ENCODE results near the gene CTBP2.
"Not testable (repeated sequence)": the region's sequence is repeated elsewhere in the genome, so short reads cannot be mapped to it uniquely, and the experiment has no call there.

The CTBP2 gene

DNA sequence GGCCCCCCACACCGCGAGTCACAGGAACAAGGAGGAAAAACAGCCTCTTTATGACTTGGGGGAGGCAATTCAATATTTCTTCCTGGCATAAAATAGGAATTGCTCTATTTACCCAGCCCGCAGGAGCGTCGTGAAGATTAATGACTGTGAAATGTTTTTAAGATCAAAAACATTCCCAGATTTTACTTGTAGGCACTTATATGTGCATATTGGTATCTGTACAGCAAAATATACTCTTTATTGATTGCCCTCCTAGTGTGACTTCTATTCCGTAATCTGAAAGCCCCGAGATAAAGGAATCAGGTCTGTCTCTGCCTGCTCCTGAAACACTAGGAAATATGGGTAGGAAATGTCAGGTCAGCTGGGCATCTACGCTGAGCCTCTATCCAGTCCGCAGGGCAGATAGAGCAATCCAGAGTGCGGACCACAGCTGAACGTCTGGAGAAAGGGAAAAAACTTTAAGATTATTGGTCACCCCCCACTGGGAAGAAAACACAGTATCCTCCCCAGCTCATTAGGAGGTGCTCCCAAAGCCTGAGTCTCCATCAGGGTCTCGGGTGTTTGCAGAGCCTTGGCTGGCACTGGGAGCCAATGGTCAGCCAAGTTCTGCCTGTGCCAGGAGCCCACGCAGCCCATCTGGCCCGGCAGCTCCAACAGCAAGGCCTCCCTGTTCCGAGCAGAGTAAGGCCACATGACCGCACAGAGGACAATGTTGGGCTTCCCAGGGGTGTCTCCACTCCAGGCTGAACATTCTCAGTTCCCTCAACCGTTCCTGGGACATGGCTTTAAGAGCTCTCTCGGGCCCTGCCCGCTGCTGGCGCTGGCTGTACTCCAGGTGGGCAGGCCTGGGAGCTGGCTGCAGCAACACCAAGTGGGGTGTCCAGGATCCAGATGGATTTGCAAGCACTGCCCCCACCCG is 7.7 kb downstream of the CTBP2 start:
- TF ChIP-seq, protein P1, sequence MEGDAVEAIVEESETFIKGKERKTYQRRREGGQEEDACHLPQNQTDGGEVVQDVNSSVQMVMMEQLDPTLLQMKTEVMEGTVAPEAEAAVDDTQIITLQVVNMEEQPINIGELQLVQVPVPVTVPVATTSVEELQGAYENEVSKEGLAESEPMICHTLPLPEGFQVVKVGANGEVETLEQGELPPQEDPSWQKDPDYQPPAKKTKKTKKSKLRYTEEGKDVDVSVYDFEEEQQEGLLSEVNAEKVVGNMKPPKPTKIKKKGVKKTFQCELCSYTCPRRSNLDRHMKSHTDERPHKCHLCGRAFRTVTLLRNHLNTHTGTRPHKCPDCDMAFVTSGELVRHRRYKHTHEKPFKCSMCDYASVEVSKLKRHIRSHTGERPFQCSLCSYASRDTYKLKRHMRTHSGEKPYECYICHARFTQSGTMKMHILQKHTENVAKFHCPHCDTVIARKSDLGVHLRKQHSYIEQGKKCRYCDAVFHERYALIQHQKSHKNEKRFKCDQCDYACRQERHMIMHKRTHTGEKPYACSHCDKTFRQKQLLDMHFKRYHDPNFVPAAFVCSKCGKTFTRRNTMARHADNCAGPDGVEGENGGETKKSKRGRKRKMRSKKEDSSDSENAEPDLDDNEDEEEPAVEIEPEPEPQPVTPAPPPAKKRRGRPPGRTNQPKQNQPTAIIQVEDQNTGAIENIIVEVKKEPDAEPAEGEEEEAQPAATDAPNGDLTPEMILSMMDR (IDR thresholded peaks at IDR 0.05; ENCODE audit: borderline replicate concordance, insufficient read depth, low read depth, low read length) = no peak

DNA sequence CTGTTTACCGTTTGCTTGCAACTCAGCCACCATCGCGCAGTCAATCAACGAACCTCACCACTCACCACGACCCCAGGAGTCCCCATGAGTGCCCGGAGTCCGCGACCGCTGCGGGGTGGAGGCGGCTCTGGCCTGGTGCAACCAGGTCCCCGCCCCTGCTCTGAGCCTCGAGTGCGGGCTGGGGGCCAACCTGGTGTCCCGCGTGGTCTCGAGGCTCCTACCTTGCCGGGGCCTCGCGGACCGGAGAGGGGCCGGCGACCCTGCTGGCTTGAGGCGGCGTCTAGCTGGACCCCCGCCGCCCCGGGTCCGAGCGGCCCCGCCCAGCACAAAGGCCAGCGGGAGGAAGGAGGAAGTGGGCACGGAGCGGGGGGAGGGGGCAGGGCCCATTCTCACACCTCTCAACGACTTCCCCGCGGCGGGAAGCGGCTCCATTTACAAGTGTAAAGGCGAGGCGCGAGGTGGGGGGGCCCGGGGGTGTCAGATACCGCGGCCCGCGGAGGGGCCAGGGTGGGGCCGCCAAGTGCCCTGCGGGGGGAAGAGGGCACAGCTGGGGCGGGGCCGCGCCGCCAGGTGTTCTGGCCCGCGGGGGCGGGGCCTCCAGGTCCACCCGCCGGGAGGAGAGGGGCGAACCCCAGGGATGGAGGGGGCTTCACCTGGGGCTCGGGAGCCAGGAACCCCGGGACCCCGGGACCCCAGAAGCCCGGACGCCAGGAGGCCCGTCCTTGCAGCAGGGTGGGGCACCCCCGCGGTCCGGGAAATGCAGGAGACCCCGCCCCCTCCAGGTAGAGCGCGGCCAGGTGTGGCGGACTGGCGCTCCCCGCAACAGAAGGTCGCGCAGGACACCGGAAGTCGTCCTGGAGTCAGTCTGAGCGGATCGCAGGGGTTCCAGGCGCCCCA is 8.6 kb downstream of the CTBP2 start:
- no peak overlapping the region for H3K4me3 ChIP-seq (ENCODE audit: low read depth, low read length)

More for the DNA sequence above, 7.7 kb downstream of the CTBP2 start:
- no peak overlapping the region for H3K4me3 ChIP-seq (ENCODE audit: low read depth, low read length)

DNA sequence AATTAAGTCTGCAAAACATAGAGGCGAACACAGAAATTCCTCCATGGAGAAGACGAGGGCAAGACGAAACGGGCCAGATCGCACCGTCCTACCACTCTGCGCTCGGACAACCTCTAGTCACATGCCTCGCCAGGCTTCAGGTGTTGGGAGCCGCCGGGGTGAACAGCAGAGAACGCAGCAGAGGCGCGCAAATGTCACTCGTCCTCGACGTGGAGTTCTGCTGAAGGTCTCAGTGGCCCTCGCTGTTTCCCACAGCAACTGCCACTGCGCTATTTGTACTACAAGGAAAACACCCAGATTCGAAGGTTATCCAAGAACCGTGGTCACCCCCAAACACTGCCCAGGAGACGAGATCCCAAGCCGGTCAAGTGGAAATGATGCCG is 9.2 kb downstream of the CTBP2 start:
- TF ChIP-seq, protein P1 (IDR thresholded peaks at IDR 0.05; ENCODE audit: borderline replicate concordance, insufficient read depth, low read depth, low read length) = no peak
- H3K4me3 ChIP-seq (ENCODE audit: low read depth, low read length) = no peak overlapping the region

More for the DNA sequence above, 8.6 kb downstream of the CTBP2 start:
- TF ChIP-seq, protein P1 (IDR thresholded peaks at IDR 0.05; ENCODE audit: borderline replicate concordance, insufficient read depth, low read depth, low read length) = no peak

DNA sequence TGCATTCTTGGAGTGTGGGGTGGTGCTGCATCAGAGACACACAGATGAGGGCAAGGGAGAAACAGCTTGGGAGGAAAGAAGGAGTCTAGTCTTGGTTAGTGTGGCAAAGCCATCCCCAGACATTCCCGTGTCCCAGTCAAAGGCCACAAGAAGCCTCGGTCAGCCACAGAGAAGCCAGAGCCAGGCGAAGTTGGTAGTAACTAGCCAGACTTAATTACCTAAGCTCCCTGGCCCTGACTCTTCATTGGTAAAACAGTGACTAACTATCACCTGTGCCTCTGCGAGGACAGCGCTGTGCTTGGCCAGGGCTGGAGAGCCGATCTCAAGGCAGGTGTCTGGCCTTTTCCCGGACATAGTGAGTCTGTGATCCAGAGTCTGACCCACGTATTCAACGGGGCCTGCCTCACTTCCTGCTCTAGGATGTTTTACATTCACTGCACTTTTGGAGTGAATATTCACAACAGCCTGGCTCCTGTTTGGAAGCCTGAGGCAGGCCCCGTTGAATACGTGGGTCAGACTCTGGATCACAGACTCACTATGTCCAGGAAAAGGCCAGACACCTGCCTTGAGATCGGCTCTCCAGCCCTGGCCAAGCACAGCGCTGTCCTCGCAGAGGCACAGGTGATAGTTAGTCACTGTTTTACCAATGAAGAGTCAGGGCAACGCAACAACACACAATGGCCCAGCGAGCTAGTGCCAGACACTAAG is 9.8 kb downstream of the CTBP2 start:
- H3K4me3 ChIP-seq (ENCODE audit: low read depth, low read length) = not testable (repeated sequence)

DNA sequence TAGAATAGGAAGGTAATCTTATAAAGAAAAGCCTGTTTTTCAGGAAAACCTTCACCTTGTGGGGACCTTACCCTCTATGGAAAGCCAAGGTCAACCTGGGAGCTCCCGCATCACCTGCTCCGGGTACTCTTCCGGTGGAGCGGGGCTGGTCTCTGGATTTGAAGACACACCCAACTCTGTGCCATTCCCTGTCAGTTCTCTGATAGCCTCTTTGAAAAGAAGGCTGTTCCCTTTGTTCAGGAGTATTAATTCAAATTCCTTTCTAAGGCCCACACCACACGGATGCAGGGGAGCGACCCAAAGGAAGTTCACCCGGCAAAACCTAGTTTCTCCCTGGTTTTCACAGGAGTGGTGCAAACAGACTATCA is 10.7 kb downstream of the CTBP2 start:
- TF ChIP-seq, protein P1 (IDR thresholded peaks at IDR 0.05; ENCODE audit: borderline replicate concordance, insufficient read depth, low read depth, low read length) = no peak

DNA sequence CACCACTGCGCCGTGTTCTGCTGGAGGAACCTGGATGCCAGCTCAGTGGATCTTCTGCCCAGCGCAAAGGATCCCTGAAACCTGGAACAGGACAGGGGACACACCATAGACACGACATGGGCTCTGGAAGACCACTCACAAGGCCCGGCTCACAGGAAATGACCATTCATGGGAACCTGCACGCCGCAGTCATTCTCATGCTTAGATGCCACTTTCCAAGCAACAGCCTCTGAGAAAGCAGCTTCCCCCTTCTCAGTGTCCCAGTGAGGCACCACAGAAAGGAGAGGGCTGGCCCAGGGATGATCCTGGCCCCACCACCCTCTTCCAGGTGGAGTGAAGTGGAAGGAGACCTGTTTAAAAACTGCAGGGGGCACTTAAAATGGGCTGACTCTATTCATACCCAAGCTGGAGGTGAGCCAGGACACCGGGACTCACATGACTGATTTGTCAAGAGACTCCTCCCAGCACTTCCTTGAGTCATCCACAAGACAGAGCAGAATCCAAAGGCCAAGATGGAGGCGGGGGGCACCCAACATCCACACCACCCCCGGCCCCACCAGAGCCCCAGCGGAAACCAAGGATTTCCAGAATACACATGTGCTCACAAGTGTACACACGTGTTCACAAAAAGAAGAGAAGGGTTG is 11.2 kb downstream of the CTBP2 start:
- TF ChIP-seq, protein P1 (IDR thresholded peaks at IDR 0.05; ENCODE audit: borderline replicate concordance, insufficient read depth, low read depth, low read length) = no peak
- no peak overlapping the region for H3K4me3 ChIP-seq (ENCODE audit: low read depth, low read length)

More for the DNA sequence above, 10.7 kb downstream of the CTBP2 start:
- H3K4me3 ChIP-seq (ENCODE audit: low read depth, low read length) = no peak overlapping the region

Data from GM12875 (cell line).